Putamen (tissue), 1 donor: ENCODE measurements around the gene SLC25A12.
"Not testable (repeated sequence)": the region's sequence is repeated elsewhere in the genome, so short reads cannot be mapped to it uniquely, and the experiment has no call there.

ENCODE experiments used
- DNase-seq: peaks from one replicate; pipeline ENCODE4 v3.0.0-alpha.2; 2016; ENCODE audit warnings: low spot score

SLC25A12 gene

GRCh38 chr2:171830039-171830438, 64.0 kb downstream of the SLC25A12 start:
- no peak for DNase-seq

GRCh38 chr2:171824086-171824485, 70.0 kb downstream of the SLC25A12 start:
- DNase-seq = no peak

GRCh38 chr2:171822525-171823322, 71.3 kb downstream of the SLC25A12 start:
- DNase-seq = no peak

- DNase-seq = no peak
These were observed 74.6 kb downstream of the SLC25A12 start for GRCh38 chr2:171819453-171819852.

GRCh38 chr2:171814883-171815282, 79.2 kb downstream of the SLC25A12 start:
- peak; percentile 14 for DNase-seq

- DNase-seq = no peak
These were observed 79.9 kb downstream of the SLC25A12 start for GRCh38 chr2:171814174-171814573.

- no peak for DNase-seq
These were observed 80.3 kb downstream of the SLC25A12 start for GRCh38 chr2:171813729-171814128.

GRCh38 chr2:171813126-171813525, 80.9 kb downstream of the SLC25A12 start:
- no peak for DNase-seq

- no peak for DNase-seq
These were observed 82.8 kb downstream of the SLC25A12 start for GRCh38 chr2:171811245-171811628.

GRCh38 chr2:171810422-171811244, 83.4 kb downstream of the SLC25A12 start:
- no peak for DNase-seq

- DNase-seq = not testable (repeated sequence)
These were observed 85.2 kb downstream of the SLC25A12 start for GRCh38 chr2:171808885-171809284.

GRCh38 chr2:171807831-171808393, 86.1 kb downstream of the SLC25A12 start:
- no peak for DNase-seq

GRCh38 chr2:171807119-171807518, 86.9 kb downstream of the SLC25A12 start:
- DNase-seq = peak; percentile 9

- no peak for DNase-seq
These were observed 89.6 kb downstream of the SLC25A12 start for GRCh38 chr2:171804456-171804855.

GRCh38 chr2:171803757-171804156, 90.3 kb downstream of the SLC25A12 start:
- DNase-seq = no peak

GRCh38 chr2:171800639-171801038, 93.4 kb downstream of the SLC25A12 start:
- no peak for DNase-seq

GRCh38 chr2:171798156-171798820, 95.8 kb downstream of the SLC25A12 start:
- DNase-seq = no peak

- no peak for DNase-seq
These were observed 99.1 kb downstream of the SLC25A12 start for GRCh38 chr2:171794918-171795317.

GRCh38 chr2:171793691-171794678, 100.1 kb downstream of the SLC25A12 start:
- DNase-seq = peak; percentile 14

GRCh38 chr2:171792886-171793580, 101.0 kb downstream of the SLC25A12 start:
- no peak for DNase-seq
